Measurements from ENCODE around the gene STK32B.
A peak's percentile ranks its signal among the peaks of the same experiment; 100 is the strongest.

Gene STK32B

GRCh38 chr4:5478169-5478568 lies 426.9 kb downstream of the STK32B start:
- no peak for DNase-seq

- DNase-seq = no peak
These were observed 427.4 kb downstream of the STK32B start for GRCh38 chr4:5478697-5479096.

GRCh38 chr4:5479518-5480060 lies 428.3 kb downstream of the STK32B start:
- DNase-seq = no peak

GRCh38 chr4:5488413-5488812 lies 437.1 kb downstream of the STK32B start:
- DNase-seq = no peak

- DNase-seq = no peak
These were observed 438.0 kb downstream of the STK32B start for GRCh38 chr4:5489260-5489659.

GRCh38 chr4:5497489-5497888 lies 446.2 kb downstream of the STK32B start:
- DNase-seq = no peak

- DNase-seq = peak; percentile 18
These were observed 448.9 kb downstream of the STK32B start for GRCh38 chr4:5500165-5500564.

- DNase-seq = no peak
These were observed 452.2 kb downstream of the STK32B start for GRCh38 chr4:5503336-5503936.

- no peak for DNase-seq
These were observed 453.2 kb downstream of the STK32B start for GRCh38 chr4:5504486-5504885.

- no peak for DNase-seq
These were observed 459.2 kb downstream of the STK32B start for GRCh38 chr4:5510504-5510903.

GRCh38 chr4:5511791-5512190 lies 460.5 kb downstream of the STK32B start:
- DNase-seq = peak; percentile 26

GRCh38 chr4:5515646-5516045 lies 464.4 kb downstream of the STK32B start:
- DNase-seq = no peak

- DNase-seq = peak; percentile 3
These were observed 466.1 kb downstream of the STK32B start for GRCh38 chr4:5517372-5517771.

- peak; percentile 23 for DNase-seq
These were observed 473.4 kb downstream of the STK32B start for GRCh38 chr4:5524446-5525299.

- no peak for DNase-seq
These were observed 475.0 kb downstream of the STK32B start for GRCh38 chr4:5526080-5526846.

- no peak for DNase-seq
These were observed 475.9 kb downstream of the STK32B start for GRCh38 chr4:5527211-5527610.

GRCh38 chr4:5528031-5528436 lies 476.8 kb downstream of the STK32B start:
- no peak for DNase-seq

GRCh38 chr4:5532100-5532499 lies 480.8 kb downstream of the STK32B start:
- no peak for DNase-seq

- no peak for DNase-seq
These were observed 488.3 kb downstream of the STK32B start for GRCh38 chr4:5539584-5539983.

- no peak for DNase-seq
These were observed 489.9 kb downstream of the STK32B start for GRCh38 chr4:5541169-5541568.

GRCh38 chr4:5543681-5544080 lies 492.4 kb downstream of the STK32B start:
- DNase-seq = no peak

- no peak for DNase-seq
These were observed 493.5 kb downstream of the STK32B start for GRCh38 chr4:5544762-5545161.

GRCh38 chr4:5545271-5545670 lies 494.0 kb downstream of the STK32B start:
- no peak for DNase-seq
